Measurements from ENCODE around the gene HELQ.

DNA sequence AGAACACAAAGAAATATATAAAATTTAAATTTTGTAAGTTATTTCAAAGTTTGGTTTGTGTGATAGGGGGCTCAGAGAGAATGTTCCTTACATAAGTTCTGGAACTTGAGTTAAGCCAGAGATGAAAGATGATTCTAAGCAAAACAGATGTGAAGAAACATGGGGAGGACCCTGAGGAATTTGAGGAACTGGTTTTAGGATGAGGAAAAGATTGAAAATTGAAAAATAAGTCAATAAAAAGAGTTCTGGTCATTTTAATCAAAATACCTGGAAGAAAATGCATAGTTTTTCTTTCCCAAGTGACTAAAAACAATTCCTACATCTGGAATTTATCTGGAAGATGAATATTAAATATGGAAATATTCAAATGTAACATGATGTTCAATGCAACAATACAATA, 37.4 kb downstream of the HELQ start:
- no peak for TF ChIP-seq POLR2AphosphoS5 (IDR thresholded peaks at IDR 0.05)
- no peak for TF ChIP-seq POLR2A (IDR thresholded peaks at IDR 0.05; ENCODE audit: low read depth)
- TF ChIP-seq, protein P1, sequence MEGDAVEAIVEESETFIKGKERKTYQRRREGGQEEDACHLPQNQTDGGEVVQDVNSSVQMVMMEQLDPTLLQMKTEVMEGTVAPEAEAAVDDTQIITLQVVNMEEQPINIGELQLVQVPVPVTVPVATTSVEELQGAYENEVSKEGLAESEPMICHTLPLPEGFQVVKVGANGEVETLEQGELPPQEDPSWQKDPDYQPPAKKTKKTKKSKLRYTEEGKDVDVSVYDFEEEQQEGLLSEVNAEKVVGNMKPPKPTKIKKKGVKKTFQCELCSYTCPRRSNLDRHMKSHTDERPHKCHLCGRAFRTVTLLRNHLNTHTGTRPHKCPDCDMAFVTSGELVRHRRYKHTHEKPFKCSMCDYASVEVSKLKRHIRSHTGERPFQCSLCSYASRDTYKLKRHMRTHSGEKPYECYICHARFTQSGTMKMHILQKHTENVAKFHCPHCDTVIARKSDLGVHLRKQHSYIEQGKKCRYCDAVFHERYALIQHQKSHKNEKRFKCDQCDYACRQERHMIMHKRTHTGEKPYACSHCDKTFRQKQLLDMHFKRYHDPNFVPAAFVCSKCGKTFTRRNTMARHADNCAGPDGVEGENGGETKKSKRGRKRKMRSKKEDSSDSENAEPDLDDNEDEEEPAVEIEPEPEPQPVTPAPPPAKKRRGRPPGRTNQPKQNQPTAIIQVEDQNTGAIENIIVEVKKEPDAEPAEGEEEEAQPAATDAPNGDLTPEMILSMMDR (IDR thresholded peaks at IDR 0.05) = no peak
